HG03175 (cell line): ENCODE results near the gene FZD7.

Experiments
- ATAC-seq: cut with Tn5 transposase; IDR thresholded peaks from one replicate; pipeline ENCODE4 v1.9.1; 2021; ENCODE audit warnings: mild to moderate bottlenecking, moderate library complexity; ENCODE audit not compliant: unreplicated experiment

The FZD7 gene

GRCh38 chr2:202033317-202034248 lies at the start of gene FZD7:
Gene FZD7 (plus strand): TSS chr2:202033855. CDS start chr2:202034648, 793 bp downstream.
- ATAC-seq: peak; percentile 81

DNA sequence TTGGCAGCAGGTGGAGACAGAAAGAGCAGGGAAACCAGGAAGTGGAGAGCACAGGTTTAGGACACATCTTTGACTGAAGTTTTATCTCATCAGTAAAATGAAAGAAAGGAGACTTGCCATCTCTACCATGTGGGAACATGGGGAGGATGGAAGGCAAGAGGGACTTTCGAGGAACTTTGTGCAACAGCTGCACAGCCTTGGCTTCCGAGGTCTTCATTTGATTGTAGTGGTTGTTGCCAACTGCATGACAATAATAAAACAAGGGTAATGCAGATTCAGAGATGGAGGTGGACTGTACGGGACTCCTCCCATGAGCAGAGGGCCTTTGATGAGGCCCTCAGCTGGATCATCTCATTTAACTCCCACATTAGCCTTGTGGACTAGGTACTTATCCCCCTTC lies 49.3 kb upstream of the FZD7 start:
- ATAC-seq: no peak

GRCh38 chr2:201984800-201985525 lies 48.7 kb upstream of the FZD7 start:
- no peak for ATAC-seq

DNA sequence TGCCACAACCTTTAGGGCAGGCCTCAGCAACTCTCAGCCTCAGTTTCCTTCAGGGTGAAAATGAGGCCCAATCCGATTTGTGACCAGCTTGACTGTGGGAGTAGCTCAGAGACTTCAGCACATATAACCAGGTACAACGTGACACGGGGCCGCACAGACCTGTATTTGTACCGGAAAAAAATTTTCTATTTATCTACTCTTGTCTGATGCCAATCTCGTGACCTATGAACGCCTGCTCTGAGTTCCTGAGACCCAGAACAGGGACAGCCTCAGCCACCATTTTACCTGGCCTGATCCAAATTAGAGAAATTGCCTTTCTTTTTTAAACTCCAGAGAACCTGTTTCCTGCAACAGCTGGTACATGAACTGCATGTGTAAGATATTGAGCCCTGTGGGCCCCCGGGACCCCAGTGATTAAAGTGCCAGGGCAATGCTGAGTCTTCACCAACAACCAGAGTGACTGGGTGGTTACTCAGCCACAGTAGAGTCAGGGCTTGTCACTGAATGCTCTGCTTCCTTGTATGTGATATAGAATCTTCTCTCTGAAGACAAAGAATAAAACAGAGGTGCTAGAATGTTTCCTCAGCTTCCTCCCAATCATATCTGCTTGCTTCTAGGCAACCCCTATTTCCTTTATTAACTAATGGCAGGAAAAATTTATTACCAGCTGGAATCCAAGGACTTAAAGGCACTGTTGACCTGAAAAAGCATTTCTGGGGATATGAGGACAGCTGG lies 47.8 kb upstream of the FZD7 start:
- ATAC-seq: no peak

DNA sequence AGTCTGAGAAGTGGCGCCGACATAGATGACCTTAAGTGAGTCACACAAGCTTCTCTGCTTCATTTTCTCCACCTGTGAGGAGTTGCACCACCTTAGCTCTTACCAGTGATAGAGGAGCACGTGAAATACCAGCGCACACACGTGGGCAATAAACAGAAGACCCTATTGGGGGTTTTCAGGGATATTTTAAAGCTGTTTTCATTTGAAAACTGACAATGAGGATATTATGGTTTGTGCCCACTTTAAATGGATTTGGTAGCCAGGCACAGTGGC lies 47.3 kb upstream of the FZD7 start:
- ATAC-seq: no peak

DNA sequence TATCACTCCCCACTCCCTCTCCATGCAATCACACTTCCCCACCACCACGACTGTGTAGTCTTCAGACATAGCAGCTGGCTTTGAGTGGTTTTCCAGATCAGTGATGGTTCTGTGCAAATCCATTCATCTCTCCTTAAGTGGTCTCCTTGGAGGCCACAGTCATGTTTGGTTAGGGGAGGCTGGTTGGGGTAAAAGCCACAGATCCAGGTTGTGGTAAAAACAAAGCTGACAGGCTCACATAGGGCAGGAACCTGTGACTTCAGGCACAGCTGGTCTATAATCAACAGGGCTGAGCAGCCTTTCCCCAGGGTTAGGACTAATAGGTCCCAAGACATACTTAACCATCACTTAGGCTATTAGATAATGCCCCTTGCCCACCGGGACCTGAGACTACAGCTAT lies 46.2 kb upstream of the FZD7 start:
- ATAC-seq: no peak

DNA sequence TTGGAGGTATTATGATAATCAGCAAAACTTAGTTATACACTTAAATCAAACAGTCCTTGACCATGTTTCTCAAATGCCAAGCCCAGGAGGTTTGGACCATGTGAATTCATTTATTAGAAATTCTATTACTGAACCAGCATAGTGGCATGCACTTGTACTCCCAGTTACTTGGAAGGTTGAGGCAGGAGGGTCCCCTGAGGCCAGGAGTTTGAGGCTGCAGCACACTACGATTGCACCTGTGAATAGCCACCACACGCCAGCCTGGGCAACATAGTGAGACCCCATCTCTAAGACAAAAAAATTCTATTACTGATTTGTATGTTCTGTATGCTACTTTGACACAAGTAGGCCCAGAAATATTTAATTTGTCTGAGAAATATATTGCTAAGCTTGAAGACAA lies 43.6 kb upstream of the FZD7 start:
- no peak for ATAC-seq

DNA sequence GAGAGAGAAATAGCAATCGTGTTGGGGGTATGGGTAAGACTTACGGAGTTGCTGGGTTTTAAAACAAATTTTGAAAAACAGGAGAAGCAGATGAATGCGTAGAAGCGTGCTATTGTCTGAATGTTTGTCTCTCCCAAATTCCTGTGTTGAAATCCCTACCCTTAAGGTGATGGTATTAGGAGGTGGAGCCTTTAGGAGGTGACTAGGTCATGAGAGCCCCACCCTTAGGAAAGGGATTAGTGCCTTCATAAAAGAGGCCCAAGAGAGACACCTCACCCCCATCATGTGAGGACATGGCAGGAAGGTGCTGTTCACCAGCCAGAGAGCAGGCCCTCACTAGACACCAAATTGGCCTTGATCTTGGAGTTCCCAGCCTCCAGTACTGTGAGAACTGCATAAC lies 40.7 kb upstream of the FZD7 start:
- ATAC-seq: no peak

DNA sequence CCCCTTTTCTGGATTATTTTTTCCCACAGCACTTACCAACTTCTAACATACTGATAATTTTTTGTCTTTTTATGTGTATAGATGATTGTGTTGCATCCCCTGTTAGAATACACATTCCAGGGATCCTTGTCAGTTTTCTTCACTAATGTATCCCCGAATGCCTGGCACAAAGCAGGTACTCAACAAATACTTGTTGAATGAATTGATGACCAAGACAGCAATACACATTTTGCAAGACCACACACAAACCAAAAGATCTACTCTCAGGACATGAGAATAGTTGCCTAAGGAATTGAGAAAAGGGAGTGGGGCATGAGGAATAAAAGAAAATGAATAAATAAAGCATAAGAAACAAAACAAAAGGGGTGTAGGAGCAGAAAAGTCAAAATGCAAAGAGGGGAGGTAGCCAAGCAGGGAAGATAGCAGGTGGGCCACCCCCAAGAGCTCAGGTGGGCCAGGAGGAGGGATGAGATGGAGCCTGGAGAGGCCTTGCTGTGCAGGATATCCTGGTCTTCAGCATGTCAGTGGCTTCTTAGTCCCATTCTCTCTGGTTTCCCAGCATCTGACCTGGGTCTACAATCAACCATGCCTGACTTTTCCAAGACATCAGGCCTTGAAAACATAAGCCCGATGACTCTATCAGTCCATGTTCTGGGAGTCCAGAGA lies 38.5 kb upstream of the FZD7 start:
- ATAC-seq: no peak

GRCh38 chr2:201996006-201996405 lies 37.6 kb upstream of the FZD7 start:
- ATAC-seq: no peak

DNA sequence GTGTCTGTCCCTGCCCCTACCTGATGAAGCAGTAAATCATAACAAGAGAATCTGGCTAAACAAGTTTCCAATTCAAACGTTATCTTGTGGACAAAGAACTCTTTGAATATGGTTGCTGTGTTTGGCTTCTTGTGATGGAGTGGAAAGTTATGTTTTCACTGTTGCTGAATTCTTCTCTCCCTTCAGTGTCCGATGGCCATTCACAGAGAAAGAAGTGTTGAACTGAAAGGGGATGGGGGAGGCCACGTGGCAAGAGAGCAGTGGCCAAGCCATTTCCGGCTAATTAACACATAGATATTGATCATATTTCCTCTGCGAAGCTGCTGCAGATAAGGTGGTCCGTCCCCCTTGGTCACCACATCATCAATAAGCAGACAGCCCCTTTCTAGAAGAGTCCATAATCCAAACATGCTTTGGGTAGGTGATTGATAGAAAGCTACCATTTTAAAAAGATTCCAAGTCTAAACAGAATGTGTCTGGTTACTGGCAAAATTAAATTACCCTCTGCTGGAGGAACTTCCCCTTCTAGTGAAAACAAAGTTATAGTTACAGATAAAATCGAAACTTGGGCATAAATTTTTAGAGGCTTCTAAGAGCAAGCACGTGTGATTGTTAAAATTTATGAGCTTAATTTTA lies 36.9 kb upstream of the FZD7 start:
- ATAC-seq: no peak

- ATAC-seq: no peak
Observed at GRCh38 chr2:201999279-201999678, 34.4 kb upstream of the FZD7 start.

DNA sequence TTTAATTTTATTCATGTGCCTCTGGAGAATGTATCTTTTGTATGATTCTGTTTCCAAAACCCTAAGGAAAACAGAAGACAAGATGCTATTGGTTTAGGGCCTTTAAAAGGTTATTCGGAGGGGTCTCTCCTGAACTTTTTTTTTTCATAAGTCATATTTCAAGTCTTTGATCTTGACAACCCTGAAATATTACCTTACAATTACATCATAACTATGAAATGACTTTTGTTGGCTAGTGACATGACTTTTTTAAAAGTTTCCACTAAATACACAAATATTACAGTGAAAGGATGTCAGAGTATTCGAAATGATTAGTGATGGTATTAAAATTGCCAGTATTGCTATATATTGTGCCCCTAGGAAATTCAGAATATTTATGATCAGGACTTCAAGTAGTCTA lies 31.8 kb upstream of the FZD7 start:
- no peak for ATAC-seq

- ATAC-seq: no peak
Observed at GRCh38 chr2:202002381-202002780, 31.3 kb upstream of the FZD7 start.

DNA sequence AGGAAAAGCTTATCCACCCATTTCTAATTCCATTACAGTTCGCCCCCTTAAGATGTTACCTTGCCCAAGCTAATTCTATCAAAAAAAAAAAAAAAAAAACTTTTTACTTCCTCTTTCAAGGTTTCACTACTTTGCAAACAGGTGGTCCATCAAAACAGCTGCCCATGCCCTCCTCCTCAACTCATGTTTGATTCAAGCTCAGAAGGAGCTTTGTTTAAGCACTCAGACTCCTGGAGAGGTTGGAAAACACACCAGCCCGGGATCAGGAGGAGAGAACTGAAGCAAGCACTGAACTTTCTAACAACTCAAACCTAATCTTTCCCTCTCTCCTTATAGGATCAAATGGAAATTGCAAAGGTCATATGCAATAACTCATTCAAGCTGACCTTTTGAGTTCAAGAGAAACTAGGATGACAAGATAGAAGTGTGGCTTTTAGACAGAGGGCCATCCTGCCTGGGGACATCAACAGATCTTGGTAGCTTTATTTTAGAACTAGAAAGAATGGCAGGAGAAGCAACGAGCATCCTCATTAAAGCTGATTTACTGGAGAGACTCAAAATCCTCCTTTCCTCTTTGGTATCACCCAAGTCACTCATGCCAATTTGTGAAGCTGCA lies 28.3 kb upstream of the FZD7 start:
- ATAC-seq: peak; percentile 62

- no peak for ATAC-seq
Observed at GRCh38 chr2:202006301-202006700, 27.4 kb upstream of the FZD7 start.

DNA sequence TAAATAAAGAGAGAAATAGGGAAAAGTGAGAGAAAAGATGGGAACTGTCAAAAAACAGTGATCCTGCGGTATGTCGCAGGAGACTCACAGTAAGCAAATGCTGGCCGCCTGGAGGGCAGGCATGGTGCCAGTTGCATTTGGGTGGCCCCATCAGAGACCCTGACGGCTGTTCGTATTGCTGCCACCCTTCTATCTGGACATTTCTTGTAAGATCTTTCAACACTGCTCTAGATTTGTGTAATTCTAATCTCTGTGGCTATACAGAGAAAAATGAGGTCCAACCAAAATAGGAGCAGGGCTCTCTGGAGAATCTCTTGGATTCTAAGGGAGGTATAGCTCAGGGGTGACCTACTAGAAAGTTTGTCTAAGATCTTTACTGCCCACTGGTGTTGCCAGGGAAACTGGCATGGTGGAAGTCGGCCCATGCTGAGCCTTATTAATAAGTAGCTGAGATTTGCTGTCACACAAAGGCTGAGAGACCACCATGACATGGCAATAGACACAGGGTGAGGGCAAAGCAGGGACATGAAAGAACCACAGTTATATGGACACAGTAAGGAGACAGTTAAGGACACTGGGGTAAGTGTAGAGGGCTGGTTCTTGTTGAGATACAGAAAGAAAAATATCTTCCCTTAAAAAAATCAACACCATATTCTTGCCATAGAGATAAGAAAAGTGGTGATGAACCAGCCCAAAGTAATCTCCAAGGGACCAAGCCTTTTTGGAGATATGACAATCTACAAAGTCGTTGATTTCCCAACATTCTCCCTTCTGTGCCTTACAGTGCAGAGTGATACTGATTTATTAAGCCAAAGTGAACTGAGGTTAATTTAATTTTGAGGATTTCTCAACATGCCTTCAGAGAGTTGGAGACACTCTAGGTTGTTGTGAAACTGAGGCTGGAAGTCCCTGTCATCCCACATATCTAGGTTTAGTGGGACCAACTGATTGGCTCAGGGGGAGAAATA lies 26.4 kb upstream of the FZD7 start:
- no peak for ATAC-seq

- ATAC-seq: no peak
Observed at GRCh38 chr2:202007983-202008354, 25.7 kb upstream of the FZD7 start.

DNA sequence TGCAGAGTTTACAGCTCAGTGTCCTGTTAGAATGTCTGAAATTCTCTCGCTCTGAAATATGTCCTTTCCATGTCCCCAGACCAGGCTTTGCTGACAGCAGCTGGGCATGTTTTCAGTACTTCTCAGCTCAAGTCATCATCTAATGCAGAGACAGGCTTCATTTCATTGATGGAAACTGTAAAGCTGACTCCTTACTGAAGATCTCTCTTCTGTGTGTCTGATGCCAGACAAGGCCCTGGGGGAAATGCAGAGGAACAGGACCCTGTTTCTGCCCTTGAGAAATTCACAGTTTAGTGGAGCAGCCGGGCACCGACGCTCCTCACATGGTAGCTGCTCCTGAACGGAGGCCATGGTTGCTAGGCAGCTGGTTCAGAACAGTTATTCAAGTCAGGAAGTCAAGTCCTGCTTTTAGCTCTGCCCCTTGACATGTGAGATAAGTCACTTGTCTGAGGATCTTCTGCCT lies 24.6 kb upstream of the FZD7 start:
- ATAC-seq: no peak
